GM12878 (cell line): ENCODE data around the gene PIWIL4.

ENCODE experiments used
- JUNB ChIP-seq: IDR thresholded peaks from 2 replicates; pipeline ENCODE4 v1.6.1; 2016; ENCODE audit warnings: antibody characterized with exemption, mild to moderate bottlenecking
- NFYB ChIP-seq: IDR thresholded peaks from 2 replicates; pipeline ENCODE4 v1.6.1; 2011; ENCODE audit warnings: low read depth, mild to moderate bottlenecking, low read length, improper control_type of control experiment, moderate library complexity; ENCODE audit not compliant: insufficient read depth
- POLR2A ChIP-seq: IDR thresholded peaks from 2 replicates; pipeline ENCODE4 v1.6.1; 2011; ENCODE audit warnings: low read depth, mild to moderate bottlenecking, low read length
- RAD51 ChIP-seq: fragments of 450-650 bp; IDR thresholded peaks from 2 replicates; pipeline ENCODE4 v1.6.1; 2016; ENCODE audit warnings: moderate library complexity, mild to moderate bottlenecking, inconsistent platforms
- RCOR1 ChIP-seq: conservative IDR thresholded peaks from 2 replicates; pipeline ENCODE4 v1.6.1; 2012; ENCODE audit warnings: low read depth, low read length, improper control_type of control experiment
- RFX5 ChIP-seq: IDR thresholded peaks from 2 replicates; pipeline ENCODE4 v1.6.1; 2011; ENCODE audit warnings: low read depth, low read length, improper control_type of control experiment
- TCF12 ChIP-seq: IDR thresholded peaks from 2 replicates; pipeline ENCODE4 v1.6.1; 2011; ENCODE audit warnings: low read depth, mild to moderate bottlenecking, low read length
- TF ChIP-seq, protein P1 (sequence below): fragments of 450-650 bp; IDR thresholded peaks from 2 replicates; pipeline ENCODE4 v1.6.1; 2018; ENCODE audit warnings: borderline replicate concordance, mild to moderate bottlenecking; ENCODE audit not compliant: partially characterized antibody
- TF ChIP-seq, protein P2 (sequence below): IDR thresholded peaks from 2 replicates; pipeline ENCODE4 v1.6.1; 2011; ENCODE audit warnings: mild to moderate bottlenecking, low read depth, low read length, moderate library complexity; ENCODE audit not compliant: insufficient replicate concordance

DNA sequence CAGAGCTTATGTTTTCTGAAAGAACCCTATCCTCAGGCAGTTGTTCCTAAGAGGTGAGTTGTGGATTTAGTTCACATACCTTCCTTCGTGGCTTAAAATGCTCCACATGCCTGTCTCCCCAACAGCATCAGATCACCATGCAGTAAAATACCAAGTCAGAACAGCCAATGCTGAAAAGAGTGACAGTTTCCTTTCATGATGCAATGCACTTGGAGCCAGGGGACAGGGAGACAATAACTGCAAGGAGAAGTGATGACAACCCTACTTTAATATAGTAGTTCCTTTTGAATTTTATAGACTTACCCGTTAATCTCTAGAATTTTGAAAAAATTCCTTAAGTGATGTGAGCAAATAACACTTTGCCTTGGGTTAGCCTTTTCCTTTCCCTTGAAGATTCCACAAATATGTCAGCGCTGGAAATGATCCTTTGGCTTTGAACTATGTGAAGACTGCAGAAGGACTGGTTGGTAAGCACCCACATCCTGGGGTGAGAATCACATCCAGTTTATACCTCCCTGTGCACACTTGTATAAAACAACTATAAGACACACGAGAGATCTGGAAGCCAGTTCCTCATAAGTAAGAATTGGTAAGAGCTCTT, 71.2 kb downstream of the PIWIL4 start:
- TF ChIP-seq, protein P1, sequence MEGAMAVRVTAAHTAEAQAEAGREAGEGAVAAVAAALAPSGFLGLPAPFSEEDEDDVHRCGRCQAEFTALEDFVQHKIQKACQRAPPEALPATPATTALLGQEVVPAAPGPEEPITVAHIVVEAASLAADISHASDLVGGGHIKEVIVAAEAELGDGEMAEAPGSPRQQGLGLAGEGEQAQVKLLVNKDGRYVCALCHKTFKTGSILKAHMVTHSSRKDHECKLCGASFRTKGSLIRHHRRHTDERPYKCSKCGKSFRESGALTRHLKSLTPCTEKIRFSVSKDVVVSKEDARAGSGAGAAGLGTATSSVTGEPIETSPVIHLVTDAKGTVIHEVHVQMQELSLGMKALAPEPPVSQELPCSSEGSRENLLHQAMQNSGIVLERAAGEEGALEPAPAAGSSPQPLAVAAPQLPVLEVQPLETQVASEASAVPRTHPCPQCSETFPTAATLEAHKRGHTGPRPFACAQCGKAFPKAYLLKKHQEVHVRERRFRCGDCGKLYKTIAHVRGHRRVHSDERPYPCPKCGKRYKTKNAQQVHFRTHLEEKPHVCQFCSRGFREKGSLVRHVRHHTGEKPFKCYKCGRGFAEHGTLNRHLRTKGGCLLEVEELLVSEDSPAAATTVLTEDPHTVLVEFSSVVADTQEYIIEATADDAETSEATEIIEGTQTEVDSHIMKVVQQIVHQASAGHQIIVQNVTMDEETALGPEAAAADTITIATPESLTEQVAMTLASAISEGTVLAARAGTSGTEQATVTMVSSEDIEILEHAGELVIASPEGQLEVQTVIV: no peak
- TF ChIP-seq RFX5 (no peak), RCOR1 (no peak), TCF12 (no peak), NFYB (no peak), JUNB (no peak), POLR2A (no peak), RAD51 (no peak)
- TF ChIP-seq, protein P2, sequence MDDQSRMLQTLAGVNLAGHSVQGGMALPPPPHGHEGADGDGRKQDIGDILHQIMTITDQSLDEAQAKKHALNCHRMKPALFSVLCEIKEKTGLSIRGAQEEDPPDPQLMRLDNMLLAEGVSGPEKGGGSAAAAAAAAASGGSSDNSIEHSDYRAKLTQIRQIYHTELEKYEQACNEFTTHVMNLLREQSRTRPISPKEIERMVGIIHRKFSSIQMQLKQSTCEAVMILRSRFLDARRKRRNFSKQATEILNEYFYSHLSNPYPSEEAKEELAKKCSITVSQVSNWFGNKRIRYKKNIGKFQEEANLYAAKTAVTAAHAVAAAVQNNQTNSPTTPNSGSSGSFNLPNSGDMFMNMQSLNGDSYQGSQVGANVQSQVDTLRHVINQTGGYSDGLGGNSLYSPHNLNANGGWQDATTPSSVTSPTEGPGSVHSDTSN: no peak
